Thoracic aorta (tissue), 2 donors: ENCODE results near the gene CES2. TPM values are rescaled to one million over a fixed set of nuclear protein-coding genes. Genes with fewer than 3 reads are reported as not detected.

Source experiments
- ATAC-seq: fragments of 150-250 bp; one replicate; pipeline ENCODE4 v1.8.0; 2017; ENCODE audit warnings: low read depth; ENCODE audit not compliant: insufficient number of reproducible peaks, low FRiP score
- DNase-seq: peaks from one replicate; pipeline ENCODE4 v3.0.0-alpha.2; 2020; ENCODE audit warnings: low spot score
- H3K27ac ChIP-seq, 2 donors: fragments of 200-600 bp; sonication (generic); 1 replicate in 1 of 2; 2 replicates in 1 of 2; pipeline ENCODE4 v1.5.1; 2016; ENCODE audit warnings: mild to moderate bottlenecking in 2 of 2, moderate library complexity in 2 of 2
- H3K27me3 ChIP-seq: fragments of 200-600 bp; sonication (generic); replicated peaks from 2 replicates; pipeline ENCODE4 v1.6.0; 2016; ENCODE audit warnings: mild to moderate bottlenecking; ENCODE audit not compliant: insufficient read depth
- H3K36me3 ChIP-seq: fragments of 200-600 bp; sonication (generic); one replicate; pipeline ENCODE4 v1.5.1; 2016
- H3K4me1 ChIP-seq, 2 donors: fragments of 200-600 bp; sonication (generic); 1 replicate in 1 of 2; 2 replicates in 1 of 2; pipeline versions ENCODE4 v1.5.1 to v1.6.0; 2016; ENCODE audit warnings: low read depth in 2 of 2, mild to moderate bottlenecking in 1 of 2; ENCODE audit not compliant: control insufficient read depth in 1 of 2
- H3K4me3 ChIP-seq: fragments of 200-600 bp; sonication (generic); 2 replicates; pipeline ENCODE4 v1.5.1; 2016; ENCODE audit warnings: mild to moderate bottlenecking
- H3K9me3 ChIP-seq: fragments of 200-600 bp; sonication (generic); 2 replicates; pipeline ENCODE4 v1.5.1; 2016
- total RNA-seq, 2 donors: library from RNA; depleted of rRNA; stranded (reverse); fragments of >200 nt; gene quantifications; one replicate each; pipeline versions ENCODE4 v1.1.0 to v1.2.3, GENCODE V29; 2016
- TF ChIP-seq, protein P1 (sequence below): fragments of 200-600 bp; sonication (generic); IDR thresholded peaks from one replicate; pipeline ENCODE4 v1.5.1; 2019; ENCODE audit warnings: antibody characterized with exemption

The CES2 gene
- total RNA-seq, 2 donors from 2014 or later = 29.8 to 92.7 TPM

DNA sequence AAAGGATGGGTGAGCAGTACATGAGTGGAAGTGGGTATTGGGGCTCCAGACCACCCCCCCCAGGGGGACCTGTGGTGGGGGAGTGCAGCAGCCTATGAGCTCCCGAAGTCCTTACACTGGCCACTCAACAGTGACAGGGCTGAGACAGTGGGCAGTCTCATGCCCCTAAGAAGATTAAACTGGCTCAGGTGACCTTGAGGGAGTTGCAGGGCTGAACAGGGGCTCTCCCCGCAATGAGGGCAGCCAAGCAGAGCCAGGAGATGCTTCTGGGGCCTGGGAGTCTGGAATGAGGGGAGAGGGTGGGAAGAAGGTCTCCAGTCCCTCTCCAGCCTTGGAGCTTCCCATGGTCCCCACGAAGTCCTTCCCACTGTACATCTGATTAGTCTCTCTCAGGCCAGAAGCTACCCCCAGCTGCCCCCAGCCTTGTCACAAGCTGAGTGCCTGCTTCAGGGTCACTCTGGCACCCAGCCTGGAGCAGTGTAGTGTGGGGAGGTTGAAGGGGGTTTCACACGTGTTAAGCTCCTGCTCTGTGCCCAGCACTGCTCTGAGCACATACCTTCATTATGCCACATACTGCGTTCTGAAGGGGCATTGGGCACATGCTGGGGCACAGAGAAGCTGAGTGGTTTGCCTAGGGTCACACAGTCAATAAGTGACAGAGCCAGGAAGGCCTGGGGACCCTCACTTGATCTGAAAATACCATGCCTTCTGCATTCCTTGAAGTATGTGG is 15.6 kb upstream of the CES2 start:
- H3K4me1 ChIP-seq = peaks cover 9 to 34% of the 10 kb centered on the region in 2 donors
- DNase-seq (no peak), ATAC-seq (no peak)
- no peak overlapping the region for H3K4me3 ChIP-seq
- H3K27ac ChIP-seq = no peak overlapping the region
- no peaks in the 10 kb centered on the region for H3K9me3 ChIP-seq
- TF ChIP-seq, protein P1, sequence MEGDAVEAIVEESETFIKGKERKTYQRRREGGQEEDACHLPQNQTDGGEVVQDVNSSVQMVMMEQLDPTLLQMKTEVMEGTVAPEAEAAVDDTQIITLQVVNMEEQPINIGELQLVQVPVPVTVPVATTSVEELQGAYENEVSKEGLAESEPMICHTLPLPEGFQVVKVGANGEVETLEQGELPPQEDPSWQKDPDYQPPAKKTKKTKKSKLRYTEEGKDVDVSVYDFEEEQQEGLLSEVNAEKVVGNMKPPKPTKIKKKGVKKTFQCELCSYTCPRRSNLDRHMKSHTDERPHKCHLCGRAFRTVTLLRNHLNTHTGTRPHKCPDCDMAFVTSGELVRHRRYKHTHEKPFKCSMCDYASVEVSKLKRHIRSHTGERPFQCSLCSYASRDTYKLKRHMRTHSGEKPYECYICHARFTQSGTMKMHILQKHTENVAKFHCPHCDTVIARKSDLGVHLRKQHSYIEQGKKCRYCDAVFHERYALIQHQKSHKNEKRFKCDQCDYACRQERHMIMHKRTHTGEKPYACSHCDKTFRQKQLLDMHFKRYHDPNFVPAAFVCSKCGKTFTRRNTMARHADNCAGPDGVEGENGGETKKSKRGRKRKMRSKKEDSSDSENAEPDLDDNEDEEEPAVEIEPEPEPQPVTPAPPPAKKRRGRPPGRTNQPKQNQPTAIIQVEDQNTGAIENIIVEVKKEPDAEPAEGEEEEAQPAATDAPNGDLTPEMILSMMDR = no peak
- H3K36me3 ChIP-seq = peaks cover 7% of the 10 kb centered on the region
- no peaks in the 10 kb centered on the region for H3K27me3 ChIP-seq

DNA sequence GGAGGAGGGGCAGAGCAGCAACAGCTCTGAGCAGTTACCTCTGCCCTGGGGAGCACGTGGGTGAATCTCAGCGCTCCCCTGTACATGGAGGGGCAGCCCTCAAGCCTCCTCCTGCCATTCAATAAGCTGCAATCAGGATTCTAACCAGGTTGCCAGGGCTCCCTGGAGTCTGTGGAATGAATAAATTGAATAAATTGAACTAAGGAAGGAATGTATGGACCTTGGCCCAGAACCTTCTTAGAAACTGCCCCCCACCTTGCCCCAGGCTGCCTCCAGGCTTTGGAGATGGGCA is 15.1 kb upstream of the CES2 start:
- peaks cover 7% of the 10 kb centered on the region for H3K36me3 ChIP-seq
- no peak overlapping the region for H3K4me3 ChIP-seq
- ATAC-seq (no peak), DNase-seq (no peak)
- H3K27me3 ChIP-seq = no peaks in the 10 kb centered on the region
- no peaks in the 10 kb centered on the region for H3K9me3 ChIP-seq
- H3K27ac ChIP-seq = no peak overlapping the region
- TF ChIP-seq, protein P1 = no peak
- H3K4me1 ChIP-seq = peaks cover 9 to 34% of the 10 kb centered on the region in 2 donors

DNA sequence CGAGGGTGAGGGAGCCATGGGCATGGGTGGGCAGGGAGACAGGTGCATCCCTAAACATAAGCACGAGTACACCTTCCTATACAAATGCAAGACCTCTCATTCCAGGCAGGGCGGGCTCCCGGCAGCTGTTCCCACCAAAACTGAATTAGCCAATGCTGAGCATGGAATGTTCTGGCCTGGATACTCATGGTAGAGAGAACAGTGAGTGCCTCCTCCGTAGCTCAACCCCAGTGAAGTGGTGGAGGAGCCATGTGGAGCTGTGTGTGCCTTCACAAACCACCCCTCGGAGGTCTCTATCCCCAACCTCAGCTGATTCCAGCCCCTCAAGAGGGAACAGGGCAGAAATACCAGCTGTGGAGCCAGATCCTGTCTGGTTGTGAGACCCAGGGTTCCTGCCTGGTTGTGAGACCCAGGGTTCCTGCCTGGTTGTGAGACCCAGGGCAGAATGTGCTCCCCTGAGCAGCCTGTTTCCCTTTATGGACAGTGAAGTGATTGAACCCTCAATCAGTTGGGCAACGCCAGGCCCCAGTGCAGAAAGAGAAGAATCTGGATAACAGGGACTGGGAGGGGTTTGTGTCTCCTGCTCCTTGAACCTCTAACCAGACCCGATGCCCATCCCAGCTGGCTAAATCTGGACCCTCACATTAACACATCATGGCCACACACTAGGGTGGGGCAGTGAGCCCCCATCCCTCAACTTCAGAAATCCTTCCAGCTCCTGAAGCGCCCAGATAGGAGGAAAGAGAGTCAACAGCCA is 14.2 kb upstream of the CES2 start:
- H3K27ac ChIP-seq = no peak overlapping the region
- ATAC-seq = no peak

DNA sequence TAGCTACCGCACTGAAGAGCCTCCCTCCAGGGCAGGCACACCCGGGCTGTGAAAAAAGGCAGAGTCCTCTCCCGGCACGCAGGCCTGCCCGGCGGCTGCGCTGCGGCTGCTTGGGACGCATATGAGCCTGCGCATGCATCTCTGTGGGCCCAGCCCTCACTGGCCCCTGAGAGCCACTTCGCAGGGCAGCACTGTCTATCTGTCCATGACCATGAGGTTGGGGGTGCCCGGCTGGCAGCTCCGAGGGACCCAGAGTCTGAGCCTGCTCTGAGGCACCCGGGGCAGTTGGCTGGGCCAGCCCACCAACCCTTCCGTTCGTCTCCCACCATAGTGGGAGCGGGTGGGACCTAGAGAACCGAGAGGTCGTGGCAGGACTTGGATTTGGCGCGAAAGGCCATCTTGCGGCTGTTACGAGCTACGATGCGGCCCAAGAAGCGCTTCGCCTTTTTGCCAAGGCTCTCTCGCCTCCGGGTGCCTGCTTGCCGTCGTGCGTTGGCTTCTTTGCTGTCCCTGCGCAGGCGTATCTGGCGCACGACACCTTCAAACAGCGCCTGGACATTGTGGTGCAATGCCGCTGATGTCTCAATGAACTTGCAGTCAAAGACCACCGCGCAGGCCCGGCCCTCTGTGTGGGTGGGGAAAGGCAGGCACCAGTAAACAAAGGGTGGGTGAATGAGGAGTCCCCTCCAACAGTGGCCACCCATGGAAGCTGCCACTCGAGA is 13.4 kb upstream of the CES2 start:
- no peak overlapping the region for H3K27ac ChIP-seq
- DNase-seq (no peak), ATAC-seq (no peak)
- TF ChIP-seq, protein P1 = no peak
- no peaks in the 10 kb centered on the region for H3K27me3 ChIP-seq
- H3K36me3 ChIP-seq = peaks cover 7% of the 10 kb centered on the region
- no peak overlapping the region for H3K4me3 ChIP-seq
- no peaks in the 10 kb centered on the region for H3K9me3 ChIP-seq
- peaks cover 21 to 45% of the 10 kb centered on the region in 2 donors for H3K4me1 ChIP-seq

More for the DNA sequence above, 14.2 kb upstream of the CES2 start:
- TF ChIP-seq, protein P1 = no peak
- Histone ChIP-seq H3K36me3 (peaks cover 7% of the 10 kb centered on the region), H3K9me3 (no peaks in the 10 kb centered on the region), H3K4me1 (peaks cover 15 to 37% of the 10 kb centered on the region in 2 donors), H3K4me3 (no peak overlapping the region), H3K27me3 (no peaks in the 10 kb centered on the region)
- no peak for DNase-seq

DNA sequence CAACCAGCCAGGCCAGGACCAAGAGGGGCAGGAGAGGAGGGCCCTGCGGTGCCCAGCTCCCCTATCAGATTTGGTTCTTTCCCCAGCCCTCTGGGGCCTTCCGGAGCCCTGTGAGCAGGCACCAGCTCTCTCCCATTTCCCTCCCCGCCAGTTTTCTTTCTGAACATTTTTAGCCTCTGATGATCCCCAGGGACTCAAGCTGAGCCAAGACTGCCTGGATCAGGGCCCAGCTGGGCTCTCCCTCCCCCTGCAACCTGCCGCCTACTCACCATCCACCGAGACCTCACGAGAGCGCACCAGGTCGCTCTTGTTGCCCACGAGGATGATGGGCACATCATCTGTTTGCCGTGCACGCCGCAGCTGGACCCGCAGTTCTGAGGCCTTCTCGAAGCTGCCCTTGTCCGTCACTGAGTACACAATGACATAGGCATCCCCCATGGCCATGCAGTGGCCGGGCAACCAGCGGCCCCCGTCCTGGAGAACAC is 12.0 kb upstream of the CES2 start:
- TF ChIP-seq, protein P1 = no peak
- ATAC-seq (peak; percentile 20), DNase-seq (no peak)
- Histone ChIP-seq H3K27me3 (no peaks in the 10 kb centered on the region), H3K9me3 (no peaks in the 10 kb centered on the region), H3K4me1 (peaks cover 27 to 59% of the 10 kb centered on the region in 2 donors), H3K36me3 (peaks cover 7% of the 10 kb centered on the region), H3K27ac (peak overlapping the region; percentile 95), H3K4me3 (peak overlapping the region; percentile 84)
